Measurements from ENCODE around the gene STAT6. TPM values are rescaled to one million over a fixed set of nuclear protein-coding genes. Genes with fewer than 3 reads are reported as not detected.

The STAT6 gene
- total and polyA plus RNA-seq, 2 experiments from 2014 or later, result 78.9 to 80.0 TPM

DNA sequence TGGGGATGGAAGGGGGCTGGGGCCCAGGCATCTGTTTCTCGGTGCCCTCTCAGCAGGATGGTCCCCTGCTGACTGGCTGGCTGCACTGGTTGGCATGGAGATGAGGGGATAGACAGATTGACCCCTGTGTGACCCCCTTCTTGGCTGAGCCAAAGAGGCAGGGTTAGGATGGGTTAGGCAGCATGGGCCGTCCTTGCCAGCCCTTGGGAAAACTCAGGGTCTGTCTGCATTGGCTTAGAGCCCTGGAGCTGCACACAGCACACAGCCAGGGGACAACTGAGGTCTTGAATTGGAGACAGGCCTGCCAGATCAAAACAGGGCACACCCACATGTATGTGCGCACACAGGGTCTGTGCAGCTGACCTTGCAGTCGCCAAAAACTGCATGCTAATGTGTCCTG is 47.5 kb upstream of the STAT6 start:
- Histone ChIP-seq H3K4me1 (ENCODE audit: insufficient read depth) (no peaks in the 10 kb centered on the region), H3K27me3 (no peaks in the 10 kb centered on the region), H3K36me3 (replicated peaks; ENCODE audit: insufficient read depth, low read depth) (no peaks in the 10 kb centered on the region), H3K27ac (no peak overlapping the region), H3K9me3 (ENCODE audit: low read depth) (no peaks in the 10 kb centered on the region), H3K4me2 (no peak overlapping the region), H3K9me2 (replicated peaks; ENCODE audit: insufficient read depth) (no peaks in the 10 kb centered on the region), H3K4me3 (no peak overlapping the region), H3K79me2 (no peaks in the 10 kb centered on the region), H2AFZ (no peak overlapping the region), H4K20me1 (ENCODE audit: insufficient read depth, poor library complexity, severe bottlenecking) (no peaks in the 10 kb centered on the region)
- TF ChIP-seq, protein P1, sequence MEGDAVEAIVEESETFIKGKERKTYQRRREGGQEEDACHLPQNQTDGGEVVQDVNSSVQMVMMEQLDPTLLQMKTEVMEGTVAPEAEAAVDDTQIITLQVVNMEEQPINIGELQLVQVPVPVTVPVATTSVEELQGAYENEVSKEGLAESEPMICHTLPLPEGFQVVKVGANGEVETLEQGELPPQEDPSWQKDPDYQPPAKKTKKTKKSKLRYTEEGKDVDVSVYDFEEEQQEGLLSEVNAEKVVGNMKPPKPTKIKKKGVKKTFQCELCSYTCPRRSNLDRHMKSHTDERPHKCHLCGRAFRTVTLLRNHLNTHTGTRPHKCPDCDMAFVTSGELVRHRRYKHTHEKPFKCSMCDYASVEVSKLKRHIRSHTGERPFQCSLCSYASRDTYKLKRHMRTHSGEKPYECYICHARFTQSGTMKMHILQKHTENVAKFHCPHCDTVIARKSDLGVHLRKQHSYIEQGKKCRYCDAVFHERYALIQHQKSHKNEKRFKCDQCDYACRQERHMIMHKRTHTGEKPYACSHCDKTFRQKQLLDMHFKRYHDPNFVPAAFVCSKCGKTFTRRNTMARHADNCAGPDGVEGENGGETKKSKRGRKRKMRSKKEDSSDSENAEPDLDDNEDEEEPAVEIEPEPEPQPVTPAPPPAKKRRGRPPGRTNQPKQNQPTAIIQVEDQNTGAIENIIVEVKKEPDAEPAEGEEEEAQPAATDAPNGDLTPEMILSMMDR (IDR thresholded peaks at IDR 0.05; ENCODE audit: poor library complexity), result no peak
- no peak for TF ChIP-seq EZH2phosphoT487 (IDR thresholded peaks at IDR 0.05; ENCODE audit: low read depth, severe bottlenecking, unreplicated experiment)
- TF ChIP-seq EZH2 (IDR thresholded peaks at IDR 0.05; ENCODE audit: borderline replicate concordance), result no peak
- 92% methylated on average over 4 of the region's 4 CpGs for WGBS (ENCODE audit: low lambda C conversion rate, missing lambda C conversion rate)
- DNase-seq (ENCODE audit: low spot score), result no peak

DNA sequence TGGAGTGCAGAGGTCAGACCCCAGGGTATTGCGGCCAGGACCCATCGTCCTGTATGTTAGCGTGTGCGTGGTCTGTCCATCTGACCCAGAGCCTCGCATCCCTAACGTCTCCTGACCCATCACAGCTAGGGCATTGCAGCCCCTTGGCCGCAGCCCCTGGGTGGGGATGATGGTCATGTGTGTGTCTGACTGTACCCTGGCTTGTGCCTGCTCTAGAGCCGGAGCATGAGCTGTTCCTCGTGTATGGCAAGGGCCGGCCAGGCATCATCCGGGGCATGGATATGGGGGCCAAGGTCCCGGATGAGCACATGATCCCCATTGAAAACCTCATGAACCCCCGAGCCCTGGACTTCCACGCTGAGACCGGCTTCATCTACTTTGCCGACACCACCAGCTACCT is 47.0 kb upstream of the STAT6 start:
- no peaks in the 10 kb centered on the region for H3K9me2 ChIP-seq (replicated peaks; ENCODE audit: insufficient read depth)
- H3K4me1 ChIP-seq (ENCODE audit: insufficient read depth), result no peaks in the 10 kb centered on the region
- no peaks in the 10 kb centered on the region for H3K27me3 ChIP-seq
- H3K27ac ChIP-seq, result no peak overlapping the region
- H4K20me1 ChIP-seq (ENCODE audit: insufficient read depth, poor library complexity, severe bottlenecking), result no peaks in the 10 kb centered on the region
- DNase-seq (ENCODE audit: low spot score), result no peak
- H3K4me3 ChIP-seq, result no peak overlapping the region
- H3K36me3 ChIP-seq (replicated peaks; ENCODE audit: insufficient read depth, low read depth), result no peaks in the 10 kb centered on the region
- no peak for TF ChIP-seq EZH2phosphoT487 (IDR thresholded peaks at IDR 0.05; ENCODE audit: low read depth, severe bottlenecking, unreplicated experiment)
- TF ChIP-seq, protein P1 (IDR thresholded peaks at IDR 0.05; ENCODE audit: poor library complexity), result no peak
- no peak for TF ChIP-seq EZH2 (IDR thresholded peaks at IDR 0.05; ENCODE audit: borderline replicate concordance)
- no peak overlapping the region for H3K4me2 ChIP-seq
- H3K9me3 ChIP-seq (ENCODE audit: low read depth), result no peaks in the 10 kb centered on the region
- no peak overlapping the region for H2AFZ ChIP-seq
- H3K79me2 ChIP-seq, result peaks cover 3% of the 10 kb centered on the region
- WGBS (ENCODE audit: low lambda C conversion rate, missing lambda C conversion rate), result 97% methylated on average over 16 of the region's 16 CpGs

DNA sequence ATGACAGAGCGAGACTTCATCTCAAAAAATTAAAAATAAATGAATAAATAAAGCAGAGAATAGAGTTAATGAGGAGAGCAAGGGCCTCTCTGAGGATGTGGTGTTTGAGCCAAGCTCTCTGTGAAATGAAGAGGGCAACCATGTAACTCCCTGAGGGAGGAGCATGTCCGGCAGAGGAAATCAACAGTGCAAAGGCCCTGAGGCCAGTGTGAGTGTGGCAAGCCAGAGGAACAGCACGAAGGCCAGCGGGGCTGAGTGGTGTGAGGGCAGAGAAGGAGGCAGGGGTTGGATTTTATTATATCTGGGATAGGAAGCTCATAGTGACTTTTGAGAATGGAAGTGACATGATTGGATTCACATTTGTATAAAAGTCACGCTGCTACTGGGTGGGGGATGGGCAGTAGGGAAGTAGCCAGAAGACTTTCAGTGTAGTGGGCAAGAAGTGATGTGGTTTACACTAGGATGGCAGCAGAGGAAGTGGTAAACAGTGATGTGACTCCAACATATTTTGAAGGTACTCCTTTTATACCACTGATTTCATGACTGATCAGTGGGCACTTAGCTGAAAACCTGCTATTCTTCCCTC is 46.5 kb upstream of the STAT6 start:
- Histone ChIP-seq H3K4me2 (no peak overlapping the region), H3K9me2 (replicated peaks; ENCODE audit: insufficient read depth) (no peaks in the 10 kb centered on the region), H2AFZ (no peak overlapping the region), H3K27me3 (no peaks in the 10 kb centered on the region), H3K79me2 (peaks cover 8% of the 10 kb centered on the region), H3K4me3 (no peak overlapping the region), H4K20me1 (ENCODE audit: insufficient read depth, poor library complexity, severe bottlenecking) (no peaks in the 10 kb centered on the region), H3K9me3 (ENCODE audit: low read depth) (no peaks in the 10 kb centered on the region), H3K27ac (no peak overlapping the region), H3K4me1 (ENCODE audit: insufficient read depth) (peaks cover 4% of the 10 kb centered on the region), H3K36me3 (replicated peaks; ENCODE audit: insufficient read depth, low read depth) (no peaks in the 10 kb centered on the region)
- WGBS (ENCODE audit: low lambda C conversion rate, missing lambda C conversion rate), result 96% methylated on average over 5 of the region's 5 CpGs
- TF ChIP-seq EZH2phosphoT487 (IDR thresholded peaks at IDR 0.05; ENCODE audit: low read depth, severe bottlenecking, unreplicated experiment), result no peak
- no peak for TF ChIP-seq EZH2 (IDR thresholded peaks at IDR 0.05; ENCODE audit: borderline replicate concordance)
- TF ChIP-seq, protein P1 (IDR thresholded peaks at IDR 0.05; ENCODE audit: poor library complexity), result no peak
- DNase-seq (ENCODE audit: low spot score), result no peak

Data from hepatocyte (in vitro differentiated cells).